ENCODE data around the gene RCBTB1. TPM values are rescaled to one million over a fixed set of nuclear protein-coding genes. Genes with fewer than 3 reads are reported as not detected.

RCBTB1 gene
- total RNA-seq, 4 donors from 2014 or later, result 8.8 to 10.7 (median 10.2) TPM

- DNase-seq (ENCODE audit: low spot score in 2 of 2), result no peak
- Histone ChIP-seq H3K4me1 (no peaks in the 10 kb centered on the region), H3K27me3 (no peaks in the 10 kb centered on the region), H3K9me3 (no peaks in the 10 kb centered on the region), H3K36me3 (peaks cover 0 to 91% (median 5%) of the 10 kb centered on the region in 3 donors), H3K4me3 (no peak overlapping the region), H3K27ac (no peak overlapping the region)
- whole genome bisulfite sequencing, 2 donors, result 85 to 87% methylated on average over 2 of the region's 2 CpGs
- TF ChIP-seq CTCF (IDR thresholded peaks at IDR 0.05) (no peak), POLR2A (IDR thresholded peaks at IDR 0.05) (no peak), EP300 (IDR thresholded peaks at IDR 0.05) (no peak)
These were observed 31.5 kb downstream of the RCBTB1 start for GRCh38 chr13:49553888-49554287.

- no peaks in the 10 kb centered on the region for H3K9me3 ChIP-seq
- no peaks in the 10 kb centered on the region for H3K27me3 ChIP-seq
- H3K4me3 ChIP-seq, result no peak overlapping the region
- H3K36me3 ChIP-seq, result peaks cover 0 to 89% (median 0%) of the 10 kb centered on the region in 3 donors
- H3K4me1 ChIP-seq, result no peaks in the 10 kb centered on the region
- WGBS, 2 donors, result 77 to 84% methylated on average over 10 of the region's 10 CpGs
- H3K27ac ChIP-seq, result no peak overlapping the region
- DNase-seq (ENCODE audit: low spot score in 2 of 2), result no peak
- TF ChIP-seq EP300 (IDR thresholded peaks at IDR 0.05) (no peak), POLR2A (IDR thresholded peaks at IDR 0.05) (no peak)
These were observed 34.3 kb downstream of the RCBTB1 start for GRCh38 chr13:49550942-49551644.

DNA sequence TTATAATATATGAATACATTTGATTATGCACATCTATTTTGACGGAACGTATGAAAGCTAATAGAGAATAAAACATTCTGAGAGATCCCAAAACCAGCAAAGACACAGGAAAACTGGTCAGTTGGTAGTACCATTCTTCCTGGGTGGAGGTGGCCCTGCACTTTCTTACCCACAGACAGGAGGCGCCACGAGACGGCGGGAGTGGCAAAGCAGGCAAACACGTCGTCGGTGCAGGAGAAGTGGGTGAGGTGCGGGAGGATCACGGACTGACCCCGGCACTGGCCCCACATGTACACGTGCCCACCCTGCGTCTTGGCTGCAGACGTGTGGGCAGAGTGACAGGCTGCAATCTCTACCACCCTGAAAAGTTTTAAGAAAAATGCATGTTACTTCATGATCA lies 36.1 kb downstream of the RCBTB1 start:
- Histone ChIP-seq H3K36me3 (peaks cover 0 to 85% (median 0%) of the 10 kb centered on the region in 3 donors), H3K4me1 (no peaks in the 10 kb centered on the region), H3K27me3 (no peaks in the 10 kb centered on the region), H3K27ac (no peak overlapping the region), H3K9me3 (no peaks in the 10 kb centered on the region), H3K4me3 (no peak overlapping the region)
- 79 to 82% methylated on average over 15 of the region's 15 CpGs for WGBS, 2 donors
- TF ChIP-seq CTCF (IDR thresholded peaks at IDR 0.05) (no peak), EP300 (IDR thresholded peaks at IDR 0.05) (no peak), POLR2A (IDR thresholded peaks at IDR 0.05) (no peak)
- no peak for DNase-seq (ENCODE audit: low spot score in 2 of 2)

DNA sequence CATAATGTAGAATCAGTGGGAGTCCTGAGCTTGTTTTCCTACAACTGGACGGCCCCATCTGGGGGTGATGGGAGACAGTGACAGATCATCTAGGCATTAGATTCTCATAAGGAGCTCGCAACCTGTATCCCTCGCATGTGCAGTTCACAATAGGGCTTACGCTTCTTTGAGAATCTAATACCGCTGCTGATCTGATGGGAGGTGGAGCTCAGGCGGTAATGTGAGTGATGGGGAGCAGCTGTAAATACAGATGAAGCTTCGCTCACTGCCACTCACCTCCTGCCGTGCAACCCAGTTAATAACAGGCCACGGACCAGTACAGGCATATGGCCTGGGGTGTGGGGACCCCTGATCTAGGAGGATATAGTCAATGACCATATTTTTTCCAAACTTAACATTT lies 38.8 kb downstream of the RCBTB1 start:
- no peaks in the 10 kb centered on the region for H3K9me3 ChIP-seq
- H3K4me3 ChIP-seq, result no peak overlapping the region
- no peak overlapping the region for H3K27ac ChIP-seq
- H3K27me3 ChIP-seq, result no peaks in the 10 kb centered on the region
- H3K36me3 ChIP-seq, result peaks cover 0 to 83% (median 0%) of the 10 kb centered on the region in 3 donors
- TF ChIP-seq POLR2A (IDR thresholded peaks at IDR 0.05) (no peak), CTCF (IDR thresholded peaks at IDR 0.05) (no peak), EP300 (IDR thresholded peaks at IDR 0.05) (no peak)
- H3K4me1 ChIP-seq, result no peaks in the 10 kb centered on the region
- DNase-seq (ENCODE audit: low spot score in 2 of 2), result no peak
- WGBS, 2 donors, result 94 to 98% methylated on average over 9 of the region's 9 CpGs

DNA sequence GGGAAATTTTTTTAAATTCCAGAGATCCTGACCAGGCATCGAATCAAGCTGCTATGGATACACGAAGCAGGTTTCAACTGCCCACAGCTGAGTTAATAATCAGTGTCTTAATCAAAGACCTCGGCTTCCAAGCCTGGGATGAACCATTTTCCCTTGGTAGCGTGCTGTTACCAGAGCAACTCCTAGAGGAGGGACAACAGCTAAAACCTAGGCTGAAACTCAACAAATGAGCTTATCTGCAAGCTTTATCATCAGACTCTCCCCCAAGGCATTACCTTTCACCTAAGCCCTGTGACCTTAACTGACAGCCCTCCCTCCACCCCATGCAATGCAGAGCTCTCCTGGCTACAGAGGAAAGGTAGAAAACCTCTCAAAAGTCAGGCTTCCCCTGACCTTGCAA lies 39.7 kb downstream of the RCBTB1 start:
- Histone ChIP-seq H3K27ac (no peak overlapping the region), H3K36me3 (peaks cover 0 to 80% (median 0%) of the 10 kb centered on the region in 3 donors), H3K9me3 (no peaks in the 10 kb centered on the region), H3K4me1 (no peaks in the 10 kb centered on the region), H3K4me3 (no peak overlapping the region), H3K27me3 (no peaks in the 10 kb centered on the region)
- WGBS, 2 donors, result 76 to 88% methylated on average over 4 of the region's 4 CpGs
- no peak for DNase-seq (ENCODE audit: low spot score in 2 of 2)
- no peak for TF ChIP-seq CTCF (IDR thresholded peaks at IDR 0.05)
- TF ChIP-seq POLR2A (IDR thresholded peaks at IDR 0.05), result no peak
- no peak for TF ChIP-seq EP300 (IDR thresholded peaks at IDR 0.05)
